ENCODE results near the gene YPEL2.

DNA sequence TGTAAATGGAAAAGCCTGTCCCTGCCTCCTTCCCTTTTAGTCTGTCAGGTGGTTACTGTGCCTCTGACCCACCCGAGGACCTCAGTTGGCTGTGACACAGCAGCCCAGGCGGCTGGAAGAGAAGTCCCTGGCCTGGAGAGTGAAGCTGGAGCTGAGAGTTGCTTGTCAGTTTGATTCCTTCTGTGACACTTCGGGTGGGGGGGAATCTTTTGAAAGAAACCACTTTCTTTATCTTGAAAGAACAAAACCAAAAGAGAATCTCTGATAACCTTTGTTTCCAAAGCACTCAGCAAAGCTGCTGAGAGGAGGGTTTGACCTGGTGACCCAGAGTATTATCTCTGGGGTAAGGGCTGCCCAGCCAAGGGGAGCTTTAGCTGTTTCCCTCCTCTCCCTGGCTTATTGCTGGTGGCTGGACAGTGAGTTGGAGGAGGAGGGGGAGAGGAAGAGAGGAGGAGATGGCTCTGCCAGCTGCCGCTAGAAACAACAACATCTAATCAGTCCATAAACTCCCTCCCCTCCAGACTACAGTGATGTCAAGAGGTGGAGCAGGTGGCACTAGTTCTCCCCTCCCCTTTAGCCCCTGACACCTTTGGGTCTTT, 34.0 kb downstream of the YPEL2 start:
- TF ChIP-seq, protein P1, sequence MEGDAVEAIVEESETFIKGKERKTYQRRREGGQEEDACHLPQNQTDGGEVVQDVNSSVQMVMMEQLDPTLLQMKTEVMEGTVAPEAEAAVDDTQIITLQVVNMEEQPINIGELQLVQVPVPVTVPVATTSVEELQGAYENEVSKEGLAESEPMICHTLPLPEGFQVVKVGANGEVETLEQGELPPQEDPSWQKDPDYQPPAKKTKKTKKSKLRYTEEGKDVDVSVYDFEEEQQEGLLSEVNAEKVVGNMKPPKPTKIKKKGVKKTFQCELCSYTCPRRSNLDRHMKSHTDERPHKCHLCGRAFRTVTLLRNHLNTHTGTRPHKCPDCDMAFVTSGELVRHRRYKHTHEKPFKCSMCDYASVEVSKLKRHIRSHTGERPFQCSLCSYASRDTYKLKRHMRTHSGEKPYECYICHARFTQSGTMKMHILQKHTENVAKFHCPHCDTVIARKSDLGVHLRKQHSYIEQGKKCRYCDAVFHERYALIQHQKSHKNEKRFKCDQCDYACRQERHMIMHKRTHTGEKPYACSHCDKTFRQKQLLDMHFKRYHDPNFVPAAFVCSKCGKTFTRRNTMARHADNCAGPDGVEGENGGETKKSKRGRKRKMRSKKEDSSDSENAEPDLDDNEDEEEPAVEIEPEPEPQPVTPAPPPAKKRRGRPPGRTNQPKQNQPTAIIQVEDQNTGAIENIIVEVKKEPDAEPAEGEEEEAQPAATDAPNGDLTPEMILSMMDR (optimal IDR thresholded peaks at IDR 0.05 in 1 of 3, IDR thresholded peaks at IDR 0.05 in 1 of 3, conservative IDR thresholded peaks at IDR 0.05 in 1 of 3; ENCODE audit: extremely low read depth in 1 of 3, insufficient read depth in 2 of 3, low read length in 3 of 3) = no peak
- no peak for TF ChIP-seq EZH2 (IDR thresholded peaks at IDR 0.05; ENCODE audit: low read length)

Measured in keratinocyte (primary cell).